HCT116 (cell line): ENCODE results near the gene ARPP21. TPM values are rescaled to one million over a fixed set of nuclear protein-coding genes. Genes with fewer than 3 reads are reported as not detected.

Experiments used
- ATAC-seq: fragments of 200-7000 bp; cut with Tn5 transposase; 2 replicates; pipeline ENCODE4 v1.9.1; 2020; ENCODE audit warnings: mild to moderate bottlenecking, moderate library complexity
- BruUV-seq: library from RNA; stranded (reverse); fragments of 400-500 nt; replicated peaks from 2 replicates; lab custom pipeline; 2021; lab: Mats Ljungman, UMichigan
- CTCF ChIA-PET: fragments of 300-600 bp; sonication (Branson Sonifier 250); formaldehyde crosslinking; loops from one replicate; lab custom pipeline; 2021; ENCODE audit warnings: antibody characterized with exemption; lab: Charles Lee
- POLR2A ChIA-PET: fragments of 300-600, 350-600 bp; sonication (Branson Sonifier 250); formaldehyde crosslinking; loops from one replicate; lab custom pipeline; 2021; ENCODE audit warnings: antibody characterized with exemption; lab: Charles Lee
- RAD21 ChIA-PET, 2 experiments: fragments of 300-600 bp; sonication (Branson Sonifier 250); formaldehyde crosslinking; loops; one replicate each; lab custom pipeline; 2023; ENCODE audit warnings: low total read pairs in 2 of 2; ENCODE audit not compliant: uncharacterized antibody in 2 of 2, unreplicated experiment in 2 of 2, low non-redundant PET in 1 of 2; lab: Charles Lee
- DNase-seq: peaks from one replicate; pipeline ENCODE4 v3.0.0-alpha.2; 2010; ENCODE audit warnings: low read depth, low spot score
- H2AFZ ChIP-seq: fragments of 200-600 bp; shearing (Covaris generic), sonication (generic); 2 replicates; pipeline ENCODE4 v1.6.1; 2017; ENCODE audit warnings: low read depth, mixed run types, mixed read lengths, antibody characterized with exemption, low read length; ENCODE audit not compliant: poor library complexity, severe bottlenecking
- H3K27ac ChIP-seq: 2 replicates; pipeline ENCODE4 v1.5.1; 2012; ENCODE audit warnings: low read depth, low read length
- H3K27me3 ChIP-seq: fragments of 200-600 bp; sonication (generic); 2 replicates; pipeline ENCODE4 v1.6.1; 2016; ENCODE audit warnings: mixed run types, low read length, mixed read lengths; ENCODE audit not compliant: insufficient read depth
- H3K36me3 ChIP-seq, 2 experiments: fragments of 200-500 bp in 1 of 2; fragments of 200-600 bp in 1 of 2; sonication (Bioruptor generic) in 1 of 2; sonication (generic) in 1 of 2; 2 replicates each; pipeline versions ENCODE4 v1.5.1 to v1.6.1; 2014 to 2016; ENCODE audit warnings: low read length in 2 of 2, inconsistent platforms in 1 of 2, mixed read lengths in 1 of 2, mixed run types in 1 of 2; ENCODE audit not compliant: insufficient read depth in 2 of 2, control insufficient read depth in 1 of 2
- H3K4me1 ChIP-seq, 2 experiments: fragments of 200-600 bp in 1 of 2; sonication (generic) in 1 of 2; 2 replicates each; pipeline versions ENCODE4 v1.5.1 to v1.6.1; 2012 to 2017; ENCODE audit warnings: low read length in 2 of 2, inconsistent platforms in 1 of 2, mild to moderate bottlenecking in 1 of 2, mixed read lengths in 1 of 2, mixed run types in 1 of 2, moderate library complexity in 1 of 2; ENCODE audit not compliant: insufficient read depth in 2 of 2, control insufficient read depth in 1 of 2
- H3K4me2 ChIP-seq: fragments of 200-600 bp; sonication (generic); 2 replicates; pipeline ENCODE4 v1.6.1; 2017; ENCODE audit warnings: mixed run types, low read length, mixed read lengths
- H3K4me3 ChIP-seq, 2 experiments: fragments of 200-600 bp in 1 of 2; sonication (generic) in 1 of 2; replicated peaks in 1 of 2; 2 replicates each; pipeline ENCODE4 v1.5.1; 2011 to 2016; ENCODE audit warnings: low read length in 2 of 2, control low read depth in 1 of 2, low read depth in 1 of 2, mild to moderate bottlenecking in 1 of 2, mixed read lengths in 1 of 2, mixed run types in 1 of 2
- H3K79me2 ChIP-seq: fragments of 200-600 bp; sonication (generic); 2 replicates; pipeline ENCODE4 v1.6.1; 2017; ENCODE audit warnings: mild to moderate bottlenecking, mixed run types, low read length, moderate library complexity, mixed read lengths; ENCODE audit not compliant: insufficient read depth
- H3K9ac ChIP-seq: fragments of 200-600 bp; sonication (generic); 2 replicates; pipeline ENCODE4 v1.6.1; 2016; ENCODE audit warnings: low read length, mixed read lengths
- H3K9me2 ChIP-seq: fragments of 200-600 bp; sonication (generic), shearing (Covaris generic); 2 replicates; pipeline ENCODE4 v1.6.1; 2017; ENCODE audit warnings: mixed run types, mild to moderate bottlenecking, moderate library complexity; ENCODE audit not compliant: insufficient read depth
- H3K9me3 ChIP-seq, 2 experiments: fragments of 200-500 bp in 1 of 2; fragments of 200-600 bp in 1 of 2; sonication (Bioruptor generic) in 1 of 2; sonication (generic) in 1 of 2; 2 replicates each; pipeline ENCODE4 v1.6.1; 2014 to 2017; ENCODE audit warnings: low read length in 2 of 2, mixed read lengths in 2 of 2, inconsistent platforms in 1 of 2, low read depth in 1 of 2, mild to moderate bottlenecking in 1 of 2, mixed run types in 1 of 2, moderate library complexity in 1 of 2; ENCODE audit not compliant: control insufficient read depth in 1 of 2, insufficient read depth in 1 of 2
- H4K20me1 ChIP-seq: fragments of 200-600 bp; sonication (generic), shearing (Covaris generic); 2 replicates; pipeline ENCODE4 v1.6.1; 2017; ENCODE audit warnings: mixed run types, mild to moderate bottlenecking, moderate library complexity; ENCODE audit not compliant: insufficient read depth
- CBX3 ChIP-seq: IDR thresholded peaks from 2 replicates; pipeline ENCODE4 v1.6.1; 2012; ENCODE audit warnings: low read depth
- CEBPB ChIP-seq: IDR thresholded peaks from 2 replicates; pipeline ENCODE4 v1.6.1; 2012; ENCODE audit warnings: low read depth
- EZH2 ChIP-seq: fragments of 200-600 bp; sonication (generic); IDR thresholded peaks from 2 replicates; pipeline ENCODE4 v1.6.1; 2017; ENCODE audit warnings: antibody characterized with exemption, mixed run types
- EZH2phosphoT487 ChIP-seq: fragments of 200-600 bp; IDR thresholded peaks from 2 replicates; pipeline ENCODE4 v1.6.1; 2018; ENCODE audit warnings: antibody characterized with exemption, borderline replicate concordance
- FOSL1 ChIP-seq: IDR thresholded peaks from 2 replicates; pipeline ENCODE4 v1.6.1; 2012; ENCODE audit warnings: low read depth
- JUND ChIP-seq: IDR thresholded peaks from 2 replicates; pipeline ENCODE4 v1.6.1; 2012
- POLR2A ChIP-seq: IDR thresholded peaks from 2 replicates; pipeline ENCODE4 v1.7.0; 2011; ENCODE audit warnings: borderline replicate concordance; ENCODE audit not compliant: insufficient read depth, insufficient read length; ENCODE audit errors: extremely low read depth
- SIN3A ChIP-seq: IDR thresholded peaks from 2 replicates; pipeline ENCODE4 v1.6.1; 2012; ENCODE audit warnings: low read depth
- SP1 ChIP-seq: IDR thresholded peaks from 2 replicates; pipeline ENCODE4 v1.6.1; 2012; ENCODE audit warnings: low read depth
- TCF7L2 ChIP-seq: IDR thresholded peaks from 2 replicates; pipeline ENCODE4 v1.7.0; 2011; ENCODE audit warnings: borderline replicate concordance, inconsistent platforms; ENCODE audit not compliant: insufficient read depth, insufficient read length; ENCODE audit errors: extremely low read depth
- YY1 ChIP-seq: IDR thresholded peaks from 2 replicates; pipeline ENCODE4 v1.6.1; 2011; ENCODE audit warnings: low read length, low read depth, moderate library complexity, mild to moderate bottlenecking; ENCODE audit not compliant: insufficient replicate concordance; ENCODE audit errors: extremely low read depth
- ZFX ChIP-seq: fragments of 450-650 bp; IDR thresholded peaks from 2 replicates; pipeline ENCODE4 v1.6.1; 2017
- ZNF274 ChIP-seq: fragments of 200-500 bp; sonication (Bioruptor generic); IDR thresholded peaks from 2 replicates; pipeline ENCODE4 v1.6.1; 2014; ENCODE audit warnings: mild to moderate bottlenecking, low read depth, low read length, inconsistent platforms
- intact Hi-C: fragments of 100-400 bp; cut with micrococcal nuclease; formaldehyde crosslinking; loops from 2 replicates; pipeline ENCODE4 v1.10.0; 2022
- total RNA-seq: library from RNA; stranded (reverse); gene quantifications from one replicate; pipeline ENCODE4 v1.2.1, GENCODE V29; 2021; ENCODE audit not compliant: unreplicated experiment
- TF ChIP-seq, protein P1 (sequence below): IDR thresholded peaks from 2 replicates; pipeline ENCODE4 v1.6.1; 2012
- TF ChIP-seq, protein P2 (sequence below): IDR thresholded peaks from 2 replicates; pipeline ENCODE4 v1.6.1; 2012; ENCODE audit warnings: low read depth
- TF ChIP-seq, protein P3 (sequence below): IDR thresholded peaks from 2 replicates; pipeline ENCODE4 v1.6.1; 2012
- TF ChIP-seq, protein P4 (sequence below): IDR thresholded peaks from 2 replicates; pipeline ENCODE4 v1.6.1; 2011; ENCODE audit warnings: mild to moderate bottlenecking, low read length, moderate library complexity; ENCODE audit not compliant: insufficient replicate concordance; ENCODE audit errors: extremely low read depth

Gene ARPP21
- total RNA-seq, 1 experiment from 2014 or later: not detected

DNA sequence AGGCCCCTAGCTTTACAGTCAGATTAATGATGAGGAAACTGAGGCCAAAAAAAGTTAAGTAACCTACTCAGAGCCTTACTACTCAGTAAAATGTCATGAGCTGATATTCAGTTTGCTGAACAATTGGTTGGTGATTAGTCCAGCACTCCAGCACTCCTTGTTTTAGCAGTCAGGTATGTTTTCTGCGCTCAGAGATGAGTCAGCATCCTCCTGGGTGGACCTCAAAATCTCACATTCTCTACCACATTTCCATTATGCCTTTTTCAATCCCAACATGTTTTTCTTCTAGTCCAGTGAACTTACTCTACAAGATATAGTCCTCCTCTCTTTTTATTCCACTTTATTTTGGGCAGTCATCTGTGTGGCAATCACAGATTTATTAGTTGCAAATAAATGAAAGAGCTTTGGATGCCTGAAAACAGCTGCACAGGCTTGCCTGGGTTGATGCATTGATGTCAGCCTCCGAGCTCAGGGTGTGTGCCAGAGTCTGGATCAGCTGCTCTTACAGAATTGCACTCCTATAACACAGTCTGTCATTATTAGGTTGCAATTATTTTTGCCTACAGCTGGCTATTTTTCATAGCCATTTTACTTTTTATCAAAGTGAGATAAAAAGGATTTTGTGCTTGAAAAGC lies 133.2 kb downstream of the ARPP21 start:
- Histone ChIP-seq H3K4me3 (no peak overlapping the region), H3K4me2 (no peak overlapping the region), H4K20me1 (no peaks in the 10 kb centered on the region), H3K79me2 (no peaks in the 10 kb centered on the region), H2AFZ (no peak overlapping the region), H3K27ac (no peak overlapping the region), H3K9ac (no peak overlapping the region), H3K36me3 (no peaks in the 10 kb centered on the region), H3K9me3 (peaks cover 5 to 15% of the 10 kb centered on the region in 2 experiments; a peak in 2 of 4 replicates), H3K27me3 (no peaks in the 10 kb centered on the region), H3K9me2 (no peaks in the 10 kb centered on the region), H3K4me1 (no peaks in the 10 kb centered on the region)
- intact Hi-C loops: no loop called here
- TF ChIP-seq SP1 (no peak), EZH2phosphoT487 (no peak), EZH2 (no peak), CEBPB (no peak), CBX3 (no peak), SIN3A (no peak), JUND (no peak), POLR2A (no peak), ZFX (no peak), FOSL1 (no peak), ZNF274 (no peak), TCF7L2 (no peak), YY1 (no peak)
- TF ChIP-seq, protein P1, sequence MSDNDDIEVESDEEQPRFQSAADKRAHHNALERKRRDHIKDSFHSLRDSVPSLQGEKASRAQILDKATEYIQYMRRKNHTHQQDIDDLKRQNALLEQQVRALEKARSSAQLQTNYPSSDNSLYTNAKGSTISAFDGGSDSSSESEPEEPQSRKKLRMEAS: no peak
- TF ChIP-seq, protein P2, sequence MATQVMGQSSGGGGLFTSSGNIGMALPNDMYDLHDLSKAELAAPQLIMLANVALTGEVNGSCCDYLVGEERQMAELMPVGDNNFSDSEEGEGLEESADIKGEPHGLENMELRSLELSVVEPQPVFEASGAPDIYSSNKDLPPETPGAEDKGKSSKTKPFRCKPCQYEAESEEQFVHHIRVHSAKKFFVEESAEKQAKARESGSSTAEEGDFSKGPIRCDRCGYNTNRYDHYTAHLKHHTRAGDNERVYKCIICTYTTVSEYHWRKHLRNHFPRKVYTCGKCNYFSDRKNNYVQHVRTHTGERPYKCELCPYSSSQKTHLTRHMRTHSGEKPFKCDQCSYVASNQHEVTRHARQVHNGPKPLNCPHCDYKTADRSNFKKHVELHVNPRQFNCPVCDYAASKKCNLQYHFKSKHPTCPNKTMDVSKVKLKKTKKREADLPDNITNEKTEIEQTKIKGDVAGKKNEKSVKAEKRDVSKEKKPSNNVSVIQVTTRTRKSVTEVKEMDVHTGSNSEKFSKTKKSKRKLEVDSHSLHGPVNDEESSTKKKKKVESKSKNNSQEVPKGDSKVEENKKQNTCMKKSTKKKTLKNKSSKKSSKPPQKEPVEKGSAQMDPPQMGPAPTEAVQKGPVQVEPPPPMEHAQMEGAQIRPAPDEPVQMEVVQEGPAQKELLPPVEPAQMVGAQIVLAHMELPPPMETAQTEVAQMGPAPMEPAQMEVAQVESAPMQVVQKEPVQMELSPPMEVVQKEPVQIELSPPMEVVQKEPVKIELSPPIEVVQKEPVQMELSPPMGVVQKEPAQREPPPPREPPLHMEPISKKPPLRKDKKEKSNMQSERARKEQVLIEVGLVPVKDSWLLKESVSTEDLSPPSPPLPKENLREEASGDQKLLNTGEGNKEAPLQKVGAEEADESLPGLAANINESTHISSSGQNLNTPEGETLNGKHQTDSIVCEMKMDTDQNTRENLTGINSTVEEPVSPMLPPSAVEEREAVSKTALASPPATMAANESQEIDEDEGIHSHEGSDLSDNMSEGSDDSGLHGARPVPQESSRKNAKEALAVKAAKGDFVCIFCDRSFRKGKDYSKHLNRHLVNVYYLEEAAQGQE: no peak
- TF ChIP-seq, protein P3, sequence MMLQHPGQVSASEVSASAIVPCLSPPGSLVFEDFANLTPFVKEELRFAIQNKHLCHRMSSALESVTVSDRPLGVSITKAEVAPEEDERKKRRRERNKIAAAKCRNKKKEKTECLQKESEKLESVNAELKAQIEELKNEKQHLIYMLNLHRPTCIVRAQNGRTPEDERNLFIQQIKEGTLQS: no peak
- TF ChIP-seq, protein P4, sequence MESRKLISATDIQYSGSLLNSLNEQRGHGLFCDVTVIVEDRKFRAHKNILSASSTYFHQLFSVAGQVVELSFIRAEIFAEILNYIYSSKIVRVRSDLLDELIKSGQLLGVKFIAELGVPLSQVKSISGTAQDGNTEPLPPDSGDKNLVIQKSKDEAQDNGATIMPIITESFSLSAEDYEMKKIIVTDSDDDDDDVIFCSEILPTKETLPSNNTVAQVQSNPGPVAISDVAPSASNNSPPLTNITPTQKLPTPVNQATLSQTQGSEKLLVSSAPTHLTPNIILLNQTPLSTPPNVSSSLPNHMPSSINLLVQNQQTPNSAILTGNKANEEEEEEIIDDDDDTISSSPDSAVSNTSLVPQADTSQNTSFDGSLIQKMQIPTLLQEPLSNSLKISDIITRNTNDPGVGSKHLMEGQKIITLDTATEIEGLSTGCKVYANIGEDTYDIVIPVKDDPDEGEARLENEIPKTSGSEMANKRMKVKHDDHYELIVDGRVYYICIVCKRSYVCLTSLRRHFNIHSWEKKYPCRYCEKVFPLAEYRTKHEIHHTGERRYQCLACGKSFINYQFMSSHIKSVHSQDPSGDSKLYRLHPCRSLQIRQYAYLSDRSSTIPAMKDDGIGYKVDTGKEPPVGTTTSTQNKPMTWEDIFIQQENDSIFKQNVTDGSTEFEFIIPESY: no peak
- ATAC-seq (no peak), DNase-seq (no peak)
- ChIA-PET POLR2A (no interaction called here), RAD21 (no interaction called here), CTCF (no interaction called here)
- BruUV-seq: no TSS peak
